ENCODE results near the gene HEXD.

DNA sequence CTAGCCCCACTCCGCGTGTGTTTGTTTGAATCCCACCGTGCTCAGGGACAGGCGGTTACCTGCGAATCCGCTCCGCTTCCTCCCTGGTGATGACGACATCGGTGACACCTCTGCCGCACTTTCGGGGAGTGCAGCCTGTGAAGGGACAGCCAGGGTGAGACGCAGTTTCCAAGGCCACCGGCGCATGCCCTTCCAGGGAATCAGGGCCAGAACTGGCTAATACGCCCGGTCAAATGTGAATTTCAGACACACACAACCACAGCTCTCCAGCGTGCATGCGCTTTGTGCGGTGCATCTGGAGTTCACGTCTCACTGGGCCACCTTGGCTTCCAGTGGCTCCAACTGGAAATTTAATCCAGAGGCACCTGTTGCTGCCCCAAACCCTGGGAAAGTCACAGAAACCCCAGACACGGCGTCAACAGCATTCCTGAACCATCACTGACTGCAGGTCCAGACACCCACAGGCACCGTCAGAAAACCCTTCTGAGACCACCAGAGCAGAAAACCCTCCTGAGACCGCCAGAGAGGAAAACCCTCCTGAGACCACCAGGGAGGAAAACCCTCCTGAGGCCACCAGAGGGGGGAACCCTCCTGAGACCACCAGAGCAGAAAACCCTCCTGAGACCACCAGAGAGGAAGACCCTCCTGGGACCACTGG, 6.6 kb upstream of the HEXD start:
- no peak for TF ChIP-seq STAT1 (conservative IDR thresholded peaks at IDR 0.05)
- TF ChIP-seq SIN3A (IDR thresholded peaks at IDR 0.05; ENCODE audit: low read depth, low read length) = no peak
- TF ChIP-seq, protein P1, sequence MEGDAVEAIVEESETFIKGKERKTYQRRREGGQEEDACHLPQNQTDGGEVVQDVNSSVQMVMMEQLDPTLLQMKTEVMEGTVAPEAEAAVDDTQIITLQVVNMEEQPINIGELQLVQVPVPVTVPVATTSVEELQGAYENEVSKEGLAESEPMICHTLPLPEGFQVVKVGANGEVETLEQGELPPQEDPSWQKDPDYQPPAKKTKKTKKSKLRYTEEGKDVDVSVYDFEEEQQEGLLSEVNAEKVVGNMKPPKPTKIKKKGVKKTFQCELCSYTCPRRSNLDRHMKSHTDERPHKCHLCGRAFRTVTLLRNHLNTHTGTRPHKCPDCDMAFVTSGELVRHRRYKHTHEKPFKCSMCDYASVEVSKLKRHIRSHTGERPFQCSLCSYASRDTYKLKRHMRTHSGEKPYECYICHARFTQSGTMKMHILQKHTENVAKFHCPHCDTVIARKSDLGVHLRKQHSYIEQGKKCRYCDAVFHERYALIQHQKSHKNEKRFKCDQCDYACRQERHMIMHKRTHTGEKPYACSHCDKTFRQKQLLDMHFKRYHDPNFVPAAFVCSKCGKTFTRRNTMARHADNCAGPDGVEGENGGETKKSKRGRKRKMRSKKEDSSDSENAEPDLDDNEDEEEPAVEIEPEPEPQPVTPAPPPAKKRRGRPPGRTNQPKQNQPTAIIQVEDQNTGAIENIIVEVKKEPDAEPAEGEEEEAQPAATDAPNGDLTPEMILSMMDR (IDR thresholded peaks at IDR 0.05 in 2 of 3, conservative IDR thresholded peaks at IDR 0.05 in 1 of 3; ENCODE audit: control insufficient read depth in 2 of 3, extremely low read depth in 1 of 3, insufficient read depth in 1 of 3, low read depth in 3 of 3, low read length in 3 of 3) = no peak
- TF ChIP-seq CEBPB (IDR thresholded peaks at IDR 0.05; ENCODE audit: borderline replicate concordance in 1 of 2, low read depth in 2 of 2, low read length in 2 of 2) = no peak
- no peak for TF ChIP-seq RUNX3 (IDR thresholded peaks at IDR 0.05; ENCODE audit: low read length)
- no peak for TF ChIP-seq FOXM1 (IDR thresholded peaks at IDR 0.05; ENCODE audit: low read depth, low read length)
- TF ChIP-seq EGR1 (IDR thresholded peaks at IDR 0.05; ENCODE audit: borderline replicate concordance in 1 of 2, low read depth in 2 of 2, low read length in 2 of 2) = no peak
- no peak for TF ChIP-seq NR2C2 (IDR thresholded peaks at IDR 0.05; ENCODE audit: borderline replicate concordance, control insufficient read depth, insufficient read length, low read depth)
- no peak for TF ChIP-seq CBX3 (IDR thresholded peaks at IDR 0.05; ENCODE audit: borderline replicate concordance, low read depth)
- TF ChIP-seq NFIC (IDR thresholded peaks at IDR 0.05; ENCODE audit: low read depth, low read length) = no peak
- TF ChIP-seq MYC (IDR thresholded peaks at IDR 0.05; ENCODE audit: insufficient read depth, insufficient read length, insufficient replicate concordance, low read length, severe bottlenecking) = no peak
- no peak for TF ChIP-seq POLR2A (IDR thresholded peaks at IDR 0.05; ENCODE audit: low read depth, low read length)
- TF ChIP-seq, protein P2, sequence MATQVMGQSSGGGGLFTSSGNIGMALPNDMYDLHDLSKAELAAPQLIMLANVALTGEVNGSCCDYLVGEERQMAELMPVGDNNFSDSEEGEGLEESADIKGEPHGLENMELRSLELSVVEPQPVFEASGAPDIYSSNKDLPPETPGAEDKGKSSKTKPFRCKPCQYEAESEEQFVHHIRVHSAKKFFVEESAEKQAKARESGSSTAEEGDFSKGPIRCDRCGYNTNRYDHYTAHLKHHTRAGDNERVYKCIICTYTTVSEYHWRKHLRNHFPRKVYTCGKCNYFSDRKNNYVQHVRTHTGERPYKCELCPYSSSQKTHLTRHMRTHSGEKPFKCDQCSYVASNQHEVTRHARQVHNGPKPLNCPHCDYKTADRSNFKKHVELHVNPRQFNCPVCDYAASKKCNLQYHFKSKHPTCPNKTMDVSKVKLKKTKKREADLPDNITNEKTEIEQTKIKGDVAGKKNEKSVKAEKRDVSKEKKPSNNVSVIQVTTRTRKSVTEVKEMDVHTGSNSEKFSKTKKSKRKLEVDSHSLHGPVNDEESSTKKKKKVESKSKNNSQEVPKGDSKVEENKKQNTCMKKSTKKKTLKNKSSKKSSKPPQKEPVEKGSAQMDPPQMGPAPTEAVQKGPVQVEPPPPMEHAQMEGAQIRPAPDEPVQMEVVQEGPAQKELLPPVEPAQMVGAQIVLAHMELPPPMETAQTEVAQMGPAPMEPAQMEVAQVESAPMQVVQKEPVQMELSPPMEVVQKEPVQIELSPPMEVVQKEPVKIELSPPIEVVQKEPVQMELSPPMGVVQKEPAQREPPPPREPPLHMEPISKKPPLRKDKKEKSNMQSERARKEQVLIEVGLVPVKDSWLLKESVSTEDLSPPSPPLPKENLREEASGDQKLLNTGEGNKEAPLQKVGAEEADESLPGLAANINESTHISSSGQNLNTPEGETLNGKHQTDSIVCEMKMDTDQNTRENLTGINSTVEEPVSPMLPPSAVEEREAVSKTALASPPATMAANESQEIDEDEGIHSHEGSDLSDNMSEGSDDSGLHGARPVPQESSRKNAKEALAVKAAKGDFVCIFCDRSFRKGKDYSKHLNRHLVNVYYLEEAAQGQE (IDR thresholded peaks at IDR 0.05; ENCODE audit: low read depth, low read length) = no peak
- no peak for TF ChIP-seq EP300 (IDR thresholded peaks at IDR 0.05; ENCODE audit: borderline replicate concordance in 1 of 2, control insufficient read depth in 1 of 2, low read depth in 2 of 2, low read length in 2 of 2)

All from GM12878 (cell line).